ENCODE results near the gene UBA6.
"Not testable (repeated sequence)": the region's sequence is repeated elsewhere in the genome, so short reads cannot be mapped to it uniquely, and the experiment has no call there.

UBA6 gene

GRCh38 chr4:67660418-67660817, 40.5 kb downstream of the UBA6 start:
- no peak for DNase-seq (ENCODE audit: low read depth)

DNA sequence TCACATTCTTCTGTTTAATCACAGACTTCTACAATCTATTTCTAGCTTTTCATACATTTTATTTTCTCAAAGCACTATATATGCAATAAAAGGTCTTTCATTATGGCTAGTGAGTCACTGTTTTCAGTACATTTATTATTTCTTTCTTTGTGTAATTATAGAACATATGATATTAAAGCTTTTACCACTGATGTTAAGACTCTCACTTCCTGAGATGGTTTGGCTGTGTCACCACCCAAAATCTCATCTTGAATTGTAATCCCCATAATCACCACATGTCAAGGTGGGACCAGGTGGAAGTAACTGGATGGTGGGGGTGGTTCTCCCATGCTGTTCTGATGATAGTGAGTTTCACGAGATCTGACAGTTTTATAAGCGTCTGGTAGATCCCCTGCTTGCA, 41.9 kb downstream of the UBA6 start:
- no peak for DNase-seq (ENCODE audit: low read depth)

GRCh38 chr4:67658302-67658701, 42.7 kb downstream of the UBA6 start:
- DNase-seq (ENCODE audit: low read depth) = no peak

DNA sequence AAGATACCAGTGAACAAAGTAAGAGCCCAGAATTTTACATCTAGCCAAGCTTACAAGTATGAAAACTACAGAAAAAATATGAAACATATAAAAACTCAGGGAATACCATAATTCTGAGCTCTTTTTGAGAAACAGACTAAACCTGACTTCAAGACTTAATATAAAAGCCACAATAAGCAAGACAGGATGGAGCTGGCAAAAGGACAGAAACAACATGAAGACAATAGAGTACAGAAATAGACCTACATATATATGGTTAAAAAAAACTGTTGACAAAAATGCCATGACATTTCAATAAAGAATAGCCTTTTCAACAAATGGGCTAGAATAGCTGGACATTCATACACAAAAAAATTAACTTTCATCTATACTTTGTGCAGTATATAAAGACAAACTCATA, 49.4 kb downstream of the UBA6 start:
- no peak for DNase-seq (ENCODE audit: low read depth)

DNA sequence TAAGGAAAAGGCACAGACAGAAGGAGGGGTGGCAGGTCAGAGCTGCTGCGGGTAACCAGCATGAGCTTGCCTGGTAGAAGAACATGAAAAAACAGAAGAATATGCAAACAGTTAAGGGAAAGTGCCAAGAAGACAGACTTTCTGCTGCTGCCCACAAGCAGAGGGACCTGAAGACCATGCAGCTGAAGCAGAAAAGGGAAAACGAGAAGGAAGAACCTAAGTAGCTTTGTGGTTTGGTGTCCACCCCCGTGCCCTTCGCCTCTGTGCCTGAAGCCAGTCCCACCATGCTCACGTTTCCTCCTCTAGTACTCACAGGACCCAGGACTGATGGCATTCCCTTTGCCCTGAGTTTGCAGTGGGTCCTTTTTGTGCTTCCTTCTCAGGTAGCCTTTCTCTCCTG, 62.8 kb downstream of the UBA6 start:
- DNase-seq (ENCODE audit: low read depth) = no peak

GRCh38 chr4:67636978-67637377, 64.0 kb downstream of the UBA6 start:
- not testable (repeated sequence) for DNase-seq (ENCODE audit: low read depth)

DNA sequence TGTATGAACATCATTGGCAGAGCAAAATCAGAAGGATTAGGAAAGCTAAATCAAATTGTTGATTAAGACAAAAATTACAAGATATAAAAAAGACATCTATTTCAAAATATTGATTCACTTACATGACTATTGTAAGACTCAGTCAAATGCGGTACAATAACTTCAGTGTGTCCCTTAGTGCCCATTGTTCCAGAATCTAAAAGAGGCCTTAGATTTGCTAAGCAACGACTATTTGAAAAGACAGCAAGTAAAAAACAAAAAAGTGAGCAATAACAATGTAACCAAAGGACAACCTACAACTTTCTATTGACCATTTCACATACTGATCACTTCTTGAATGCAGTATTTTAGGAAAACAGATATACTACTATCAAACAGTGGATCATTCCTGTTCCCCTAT, 65.6 kb downstream of the UBA6 start:
- DNase-seq (ENCODE audit: low read depth) = no peak

- no peak for DNase-seq (ENCODE audit: low read depth)
These were observed 66.2 kb downstream of the UBA6 start for GRCh38 chr4:67634741-67635140.

- DNase-seq (ENCODE audit: low read depth) = no peak
These were observed 68.5 kb downstream of the UBA6 start for GRCh38 chr4:67632492-67632891.

- DNase-seq (ENCODE audit: low read depth) = no peak
These were observed 76.0 kb downstream of the UBA6 start for GRCh38 chr4:67624939-67625338.

- DNase-seq (ENCODE audit: low read depth) = no peak
These were observed 84.5 kb downstream of the UBA6 start for GRCh38 chr4:67616478-67616877.

DNA sequence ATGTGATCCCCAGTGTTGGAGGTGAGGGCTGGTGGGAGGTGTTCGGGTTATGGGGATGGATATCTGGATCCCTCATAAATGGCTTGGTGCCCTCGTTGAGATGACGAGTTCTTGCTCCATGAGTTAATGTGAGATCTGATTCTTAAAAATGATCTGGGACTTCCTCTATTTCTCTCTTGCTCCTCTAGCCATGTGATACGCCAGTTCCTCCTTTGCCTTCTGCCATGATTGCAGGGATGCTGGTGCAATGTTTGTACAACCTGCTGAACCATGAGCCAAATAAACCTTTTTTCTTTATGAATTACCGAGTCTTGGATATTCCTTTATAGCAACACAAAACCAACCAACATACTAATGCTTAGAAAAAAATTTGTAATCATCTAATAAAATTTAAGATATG, 85.8 kb downstream of the UBA6 start:
- DNase-seq (ENCODE audit: low read depth) = no peak

DNA sequence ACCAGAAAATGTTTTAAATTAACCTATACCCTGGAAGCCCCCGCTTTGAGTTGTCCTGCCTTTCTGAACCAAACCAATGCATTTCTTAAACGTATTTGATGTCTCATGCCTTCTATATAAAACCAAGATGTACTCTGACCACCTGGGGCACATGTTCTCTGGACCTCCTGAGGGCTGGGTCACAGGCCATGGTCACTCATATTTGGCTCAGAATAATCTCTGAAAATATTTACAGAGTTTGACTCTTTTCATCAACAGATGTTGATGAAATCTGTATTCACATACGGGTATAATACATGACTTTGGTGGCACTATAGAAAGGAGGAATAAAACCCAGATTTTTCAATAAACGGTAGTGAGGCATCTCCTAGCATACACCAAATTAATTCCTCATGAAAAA, 86.8 kb downstream of the UBA6 start:
- no peak for DNase-seq (ENCODE audit: low read depth)

- no peak for DNase-seq (ENCODE audit: low read depth)
These were observed 92.9 kb downstream of the UBA6 start for GRCh38 chr4:67608027-67608426.

GRCh38 chr4:67604749-67605148, 96.2 kb downstream of the UBA6 start:
- DNase-seq (ENCODE audit: low read depth) = no peak

- DNase-seq (ENCODE audit: low read depth) = no peak
These were observed 97.0 kb downstream of the UBA6 start for GRCh38 chr4:67604029-67604381.

GRCh38 chr4:67603310-67604028, 97.5 kb downstream of the UBA6 start:
- DNase-seq (ENCODE audit: low read depth) = no peak

DNA sequence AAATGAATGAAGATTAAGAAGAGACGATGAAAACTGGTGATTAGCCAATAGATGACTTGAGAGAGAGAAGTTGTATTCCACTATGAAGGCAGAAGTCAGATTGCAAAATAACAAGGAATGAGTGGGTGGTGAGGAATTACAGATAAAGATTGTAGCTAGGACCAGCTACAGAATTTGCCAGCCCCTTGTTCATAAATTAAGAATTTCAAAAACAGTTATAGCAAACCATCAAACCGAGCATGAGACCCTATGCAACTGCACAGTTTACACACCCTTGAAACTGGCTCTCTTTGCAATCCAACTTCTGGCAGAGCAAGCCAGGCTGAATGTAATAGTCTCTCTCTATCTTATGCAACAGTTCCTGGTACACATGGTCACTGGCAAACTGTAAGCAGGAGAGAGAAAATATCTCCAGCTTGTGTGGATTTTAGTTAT, 107.2 kb downstream of the UBA6 start:
- DNase-seq (ENCODE audit: low read depth) = no peak

DNA sequence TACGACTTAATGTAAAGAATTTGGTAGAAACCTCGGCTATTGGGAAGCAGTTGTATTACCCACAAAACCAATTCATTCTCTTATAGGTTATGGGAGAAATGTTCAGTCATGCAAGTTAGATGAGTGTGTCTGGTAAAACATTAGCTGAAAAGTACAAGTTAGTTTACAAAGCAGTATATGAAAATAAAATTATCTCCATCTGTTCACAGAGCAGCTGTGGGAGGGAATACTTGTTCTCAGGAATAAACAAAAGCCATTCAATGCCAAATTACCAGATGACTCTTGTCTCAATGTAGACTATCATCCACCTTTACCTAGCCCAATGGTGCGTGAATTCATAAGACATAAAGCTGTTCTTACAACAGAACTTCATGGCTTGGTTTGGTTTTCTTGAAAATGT, 113.8 kb downstream of the UBA6 start:
- DNase-seq (ENCODE audit: low read depth) = no peak

DNA sequence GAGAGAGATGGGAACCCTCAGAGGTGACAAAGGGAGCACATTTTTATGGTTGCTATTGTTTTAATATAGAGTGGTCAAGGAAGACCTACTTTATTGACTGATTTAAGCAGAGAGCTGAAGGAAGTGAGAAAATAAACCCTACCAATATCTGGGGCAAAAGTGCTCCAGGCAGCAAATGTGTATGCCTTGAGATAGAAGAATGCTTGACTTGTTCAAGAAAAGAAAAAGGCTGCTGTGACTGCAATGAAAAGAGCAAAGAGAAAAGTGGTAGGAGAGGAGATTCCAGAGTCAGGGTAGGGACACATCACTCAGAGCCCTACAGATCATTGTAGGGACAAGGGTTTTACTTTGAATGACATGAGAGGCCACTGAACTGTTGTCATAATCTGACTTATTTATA, 116.5 kb downstream of the UBA6 start:
- no peak for DNase-seq (ENCODE audit: low read depth)

DNA sequence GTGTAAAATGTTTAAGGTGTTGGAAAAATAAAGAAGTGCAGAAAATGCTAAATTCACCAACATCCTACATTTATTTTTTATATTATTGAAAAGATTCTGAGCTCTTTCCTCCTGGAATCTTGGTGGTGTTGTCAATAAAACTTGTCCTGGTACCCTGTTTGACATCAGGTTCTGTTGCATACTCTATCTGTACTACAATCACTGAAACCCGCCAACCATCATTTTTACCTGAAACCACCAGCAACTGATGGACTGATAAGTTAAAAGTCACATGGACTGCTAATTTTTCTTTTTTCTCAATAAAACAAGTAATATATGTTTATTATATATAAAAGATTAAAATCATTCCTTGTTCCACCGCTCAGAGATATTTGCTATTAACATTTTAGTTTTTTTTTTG, 119.0 kb downstream of the UBA6 start:
- no peak for DNase-seq (ENCODE audit: low read depth)

- DNase-seq (ENCODE audit: low read depth) = no peak
These were observed 119.6 kb downstream of the UBA6 start for GRCh38 chr4:67581208-67581857.

GRCh38 chr4:67580577-67580976, 120.4 kb downstream of the UBA6 start:
- DNase-seq (ENCODE audit: low read depth) = no peak

DNA sequence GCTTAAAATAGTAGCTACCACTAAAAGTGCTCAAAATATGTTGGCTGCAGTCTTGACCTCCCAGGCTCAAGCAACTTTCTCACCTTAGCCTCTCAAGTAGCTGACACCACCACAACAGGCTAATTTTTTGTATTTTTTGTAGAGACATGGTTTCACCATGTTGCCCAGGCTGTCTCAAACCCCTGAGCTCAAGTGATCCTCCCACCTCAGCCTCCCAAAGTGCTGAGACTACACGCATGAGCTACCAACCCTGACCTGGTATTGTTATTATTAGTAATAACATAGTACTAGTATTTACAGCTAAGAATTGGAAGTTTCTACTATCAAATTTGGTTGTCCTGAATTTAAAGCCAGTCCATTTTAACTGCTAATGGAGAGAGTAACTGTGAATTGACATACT, 124.4 kb downstream of the UBA6 start:
- no peak for DNase-seq (ENCODE audit: low read depth)
